ENCODE data around the gene CIB1.

DNA sequence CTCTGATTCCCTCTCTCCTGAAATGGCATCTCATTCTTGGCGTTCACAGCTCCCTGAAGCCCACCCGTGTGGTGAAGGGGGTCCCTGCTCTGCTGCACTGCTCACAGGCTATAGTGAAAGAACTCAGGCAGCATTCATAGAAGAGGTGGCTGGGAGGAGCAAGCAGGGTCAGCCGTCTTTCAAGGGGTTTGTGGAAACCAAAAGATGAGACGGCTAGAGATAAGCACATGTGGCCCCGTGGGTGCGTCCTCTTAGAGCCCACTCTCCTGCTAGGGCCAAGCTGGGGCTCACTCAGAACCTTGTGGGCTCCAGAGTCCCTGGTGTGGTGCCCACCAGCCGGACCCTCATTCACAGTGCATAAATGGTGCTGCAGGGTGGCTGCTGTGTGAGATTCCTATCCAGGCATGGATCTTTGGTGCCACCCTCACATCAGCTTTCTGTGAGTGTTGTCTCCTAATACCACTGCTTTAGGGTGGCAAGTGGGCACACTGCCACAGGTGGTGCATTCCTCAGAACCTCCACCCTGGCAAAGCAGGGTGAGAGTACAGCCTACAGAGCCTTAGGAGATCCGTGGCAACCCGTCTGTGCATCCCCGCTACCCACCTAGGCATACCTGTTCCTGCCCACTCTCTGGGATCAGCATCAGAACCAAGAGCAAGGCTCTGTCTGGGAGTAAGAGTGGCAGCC is 43.8 kb downstream of the CIB1 start:
- TF ChIP-seq, protein P1, sequence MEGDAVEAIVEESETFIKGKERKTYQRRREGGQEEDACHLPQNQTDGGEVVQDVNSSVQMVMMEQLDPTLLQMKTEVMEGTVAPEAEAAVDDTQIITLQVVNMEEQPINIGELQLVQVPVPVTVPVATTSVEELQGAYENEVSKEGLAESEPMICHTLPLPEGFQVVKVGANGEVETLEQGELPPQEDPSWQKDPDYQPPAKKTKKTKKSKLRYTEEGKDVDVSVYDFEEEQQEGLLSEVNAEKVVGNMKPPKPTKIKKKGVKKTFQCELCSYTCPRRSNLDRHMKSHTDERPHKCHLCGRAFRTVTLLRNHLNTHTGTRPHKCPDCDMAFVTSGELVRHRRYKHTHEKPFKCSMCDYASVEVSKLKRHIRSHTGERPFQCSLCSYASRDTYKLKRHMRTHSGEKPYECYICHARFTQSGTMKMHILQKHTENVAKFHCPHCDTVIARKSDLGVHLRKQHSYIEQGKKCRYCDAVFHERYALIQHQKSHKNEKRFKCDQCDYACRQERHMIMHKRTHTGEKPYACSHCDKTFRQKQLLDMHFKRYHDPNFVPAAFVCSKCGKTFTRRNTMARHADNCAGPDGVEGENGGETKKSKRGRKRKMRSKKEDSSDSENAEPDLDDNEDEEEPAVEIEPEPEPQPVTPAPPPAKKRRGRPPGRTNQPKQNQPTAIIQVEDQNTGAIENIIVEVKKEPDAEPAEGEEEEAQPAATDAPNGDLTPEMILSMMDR (IDR thresholded peaks at IDR 0.05 in 4 of 5, conservative IDR thresholded peaks at IDR 0.05 in 1 of 5) = no peak
- TF ChIP-seq POLR2A (IDR thresholded peaks at IDR 0.05) = no peak

Measured in gastrocnemius medialis (tissue), 4 donors.